PC-9 (cell line): ENCODE results near the gene BMS1. TPM values are rescaled to one million over a fixed set of nuclear protein-coding genes. Genes with fewer than 3 reads are reported as not detected.
"Not testable (repeated sequence)": the region's sequence is repeated elsewhere in the genome, so short reads cannot be mapped to it uniquely, and the experiment has no call there.

Source experiments
- BruUV-seq: library from RNA; stranded (reverse); fragments of 400-500 nt; replicated peaks from 2 replicates; lab custom pipeline; 2021; lab: Mats Ljungman, UMichigan
- CTCF ChIA-PET: fragments of 300-600 bp; sonication (Branson Sonifier 250); formaldehyde crosslinking; loops from one replicate; lab custom pipeline; 2022; ENCODE audit warnings: antibody characterized with exemption; lab: Charles Lee
- POLR2A ChIA-PET: fragments of 300-600 bp; sonication (Branson Sonifier 250); formaldehyde crosslinking; loops from one replicate; lab custom pipeline; 2022; ENCODE audit warnings: antibody characterized with exemption; ENCODE audit not compliant: unreplicated experiment; lab: Charles Lee
- DNase-seq, 2 experiments: peaks; one replicate each; pipeline versions ENCODE4 v3.0.0 to v3.0.0-alpha.2; 2015 to 2022; ENCODE audit warnings: mixed read lengths in 1 of 2
- H2AFZ ChIP-seq: fragments of 200-600 bp; sonication (generic); 2 replicates; pipeline ENCODE4 v1.8.1; 2017; ENCODE audit warnings: antibody characterized with exemption
- H3F3A ChIP-seq: fragments of 200-600 bp; sonication (generic); 2 replicates; pipeline ENCODE4 v1.8.1; 2017; ENCODE audit warnings: antibody characterized with exemption, mild to moderate bottlenecking, low read depth; ENCODE audit not compliant: insufficient read depth
- H3K27ac ChIP-seq: fragments of 200-600 bp; sonication (generic); 2 replicates; pipeline ENCODE4 v1.6.1; 2016; ENCODE audit warnings: mixed run types
- H3K27me3 ChIP-seq: fragments of 200-600 bp; sonication (generic); 2 replicates; pipeline ENCODE4 v1.6.1; 2016; ENCODE audit warnings: low read depth, mixed run types; ENCODE audit not compliant: insufficient read depth
- H3K36me3 ChIP-seq: fragments of 200-600 bp; sonication (generic); 2 replicates; pipeline ENCODE4 v1.6.1; 2016; ENCODE audit warnings: low read depth, mixed run types
- H3K4me1 ChIP-seq: fragments of 200-600 bp; sonication (generic); replicated peaks from 2 replicates; pipeline ENCODE4 v1.6.1; 2016; ENCODE audit warnings: mixed run types; ENCODE audit not compliant: insufficient read depth
- H3K4me2 ChIP-seq: fragments of 200-600 bp; sonication (generic); 2 replicates; pipeline ENCODE4 v1.6.1; 2017; ENCODE audit warnings: mixed run types
- H3K4me3 ChIP-seq: fragments of 200-600 bp; sonication (generic); 2 replicates; pipeline ENCODE4 v1.6.1; 2016; ENCODE audit warnings: mixed run types
- H3K79me2 ChIP-seq: fragments of 200-600 bp; sonication (generic); 2 replicates; pipeline ENCODE4 v1.6.1; 2017; ENCODE audit warnings: low read depth, mixed run types
- H3K9me2 ChIP-seq: fragments of 200-600 bp; sonication (generic); 2 replicates; pipeline ENCODE4 v1.8.1; 2017; ENCODE audit warnings: mild to moderate bottlenecking; ENCODE audit not compliant: insufficient read depth
- H3K9me3 ChIP-seq: fragments of 200-600 bp; sonication (generic); 2 replicates; pipeline ENCODE4 v1.8.1; 2016; ENCODE audit warnings: low read depth; ENCODE audit not compliant: insufficient read depth
- H4K20me1 ChIP-seq: fragments of 200-600 bp; sonication (generic); 2 replicates; pipeline ENCODE4 v1.8.1; 2017; ENCODE audit not compliant: insufficient read depth
- EZH2 ChIP-seq: fragments of 200-600 bp; sonication (generic); IDR thresholded peaks from 2 replicates; pipeline ENCODE4 v1.8.0; 2017; ENCODE audit warnings: antibody characterized with exemption, low read depth
- intact Hi-C: fragments of 100-400 bp; cut with micrococcal nuclease; formaldehyde crosslinking; loops from one replicate; pipeline ENCODE4 v1.10.0; 2022; ENCODE audit not compliant: unreplicated experiment
- total RNA-seq: library from RNA; stranded (reverse); gene quantifications from 2 replicates; pipeline ENCODE4 v1.2.3, GENCODE V29; 2021
- TF ChIP-seq, protein P1 (sequence below): fragments of 200-600 bp; sonication (generic); conservative IDR thresholded peaks from 2 replicates; pipeline ENCODE4 v1.6.1; 2017; ENCODE audit warnings: mixed run types, antibody characterized with exemption, mild to moderate bottlenecking, moderate library complexity

The BMS1 gene
- total RNA-seq, 1 experiment from 2014 or later: 20.0 TPM

GRCh38 chr10:42830237-42830636, 47.6 kb downstream of the BMS1 start:
- Histone ChIP-seq H3K9me3 (no peaks in the 10 kb centered on the region), H3K9me2 (no peaks in the 10 kb centered on the region), H3K27me3 (no peaks in the 10 kb centered on the region), H3K27ac (no peak overlapping the region), H3K36me3 (peaks cover 15% of the 10 kb centered on the region; the same call in 1 of the 2 replicates), H3K4me2 (no peak overlapping the region), H2AFZ (no peak overlapping the region), H3K4me1 (no peaks in the 10 kb centered on the region), H3K4me3 (no peak overlapping the region), H4K20me1 (peaks cover 24% of the 10 kb centered on the region), H3K79me2 (0 out of 2 replicates have a peak, but pooled peaks cover 3% of the 10 kb centered on the region), H3F3A (no peaks in the 10 kb centered on the region)
- BruUV-seq: no TSS peak
- DNase-seq: no peak
- TF ChIP-seq, protein P1, sequence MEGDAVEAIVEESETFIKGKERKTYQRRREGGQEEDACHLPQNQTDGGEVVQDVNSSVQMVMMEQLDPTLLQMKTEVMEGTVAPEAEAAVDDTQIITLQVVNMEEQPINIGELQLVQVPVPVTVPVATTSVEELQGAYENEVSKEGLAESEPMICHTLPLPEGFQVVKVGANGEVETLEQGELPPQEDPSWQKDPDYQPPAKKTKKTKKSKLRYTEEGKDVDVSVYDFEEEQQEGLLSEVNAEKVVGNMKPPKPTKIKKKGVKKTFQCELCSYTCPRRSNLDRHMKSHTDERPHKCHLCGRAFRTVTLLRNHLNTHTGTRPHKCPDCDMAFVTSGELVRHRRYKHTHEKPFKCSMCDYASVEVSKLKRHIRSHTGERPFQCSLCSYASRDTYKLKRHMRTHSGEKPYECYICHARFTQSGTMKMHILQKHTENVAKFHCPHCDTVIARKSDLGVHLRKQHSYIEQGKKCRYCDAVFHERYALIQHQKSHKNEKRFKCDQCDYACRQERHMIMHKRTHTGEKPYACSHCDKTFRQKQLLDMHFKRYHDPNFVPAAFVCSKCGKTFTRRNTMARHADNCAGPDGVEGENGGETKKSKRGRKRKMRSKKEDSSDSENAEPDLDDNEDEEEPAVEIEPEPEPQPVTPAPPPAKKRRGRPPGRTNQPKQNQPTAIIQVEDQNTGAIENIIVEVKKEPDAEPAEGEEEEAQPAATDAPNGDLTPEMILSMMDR: no peak
- no peak for TF ChIP-seq EZH2
- ChIA-PET CTCF (no interaction called here), POLR2A (no interaction called here)
- intact Hi-C loops: no loop called here

- Histone ChIP-seq H3K4me1 (no peaks in the 10 kb centered on the region), H3K36me3 (0 out of 2 replicates have a peak, but pooled peaks cover 5% of the 10 kb centered on the region), H3K27me3 (no peaks in the 10 kb centered on the region), H4K20me1 (no peaks in the 10 kb centered on the region; the same call in 1 of the 2 replicates), H2AFZ (no peak overlapping the region), H3K9me2 (no peaks in the 10 kb centered on the region), H3K79me2 (no peaks in the 10 kb centered on the region), H3F3A (no peaks in the 10 kb centered on the region), H3K4me3 (no peak overlapping the region), H3K9me3 (no peaks in the 10 kb centered on the region), H3K4me2 (no peak overlapping the region), H3K27ac (no peak overlapping the region)
- intact Hi-C loops: no loop called here
- ChIA-PET POLR2A (no interaction called here), CTCF (no interaction called here)
- no peak for DNase-seq
- no TSS peak for BruUV-seq
- TF ChIP-seq, protein P1: no peak
- no peak for TF ChIP-seq EZH2
Measured at GRCh38 chr10:42836096-42836495, 53.5 kb downstream of the BMS1 start.

DNA sequence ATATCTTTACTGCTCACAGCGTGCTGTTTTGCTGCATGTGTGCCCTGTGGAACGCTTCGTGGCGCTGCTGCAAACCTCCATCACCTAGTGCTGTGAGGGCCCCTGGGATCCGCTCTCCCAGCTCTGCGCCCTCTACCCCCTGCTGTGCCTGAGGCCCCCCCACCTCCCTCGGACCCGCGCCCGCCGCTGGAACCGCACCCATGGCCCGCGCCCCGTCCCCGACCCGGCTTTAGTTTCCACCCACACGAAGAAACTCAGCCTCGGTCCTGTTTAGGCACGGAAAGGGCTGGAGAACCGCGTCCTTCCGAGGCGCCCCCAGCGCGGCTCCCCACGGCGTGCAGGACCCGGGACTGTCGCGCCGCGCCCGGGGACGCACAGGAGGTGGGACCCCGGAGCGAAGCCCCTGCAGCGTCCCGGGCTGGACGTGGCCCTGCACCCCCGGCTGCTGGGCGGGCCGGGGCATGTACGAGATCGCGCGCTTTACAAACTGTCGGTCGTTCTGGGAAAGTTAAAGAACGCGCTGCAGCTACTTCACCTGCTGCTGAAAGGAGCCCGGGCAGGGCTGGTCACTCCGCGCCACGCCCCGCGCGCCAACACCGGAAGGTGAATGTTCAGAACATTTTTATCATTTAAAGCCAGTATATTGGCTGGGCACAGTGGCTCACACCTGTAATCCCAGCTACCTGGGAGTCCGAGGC, 54.3 kb downstream of the BMS1 start:
- Histone ChIP-seq H3K27ac (no peak overlapping the region), H3K4me1 (no peaks in the 10 kb centered on the region), H3K36me3 (0 out of 2 replicates have a peak, but pooled peaks cover 2% of the 10 kb centered on the region), H2AFZ (no peak overlapping the region), H3K4me2 (no peak overlapping the region), H4K20me1 (no peaks in the 10 kb centered on the region; the same call in 1 of the 2 replicates), H3K79me2 (no peaks in the 10 kb centered on the region), H3F3A (no peaks in the 10 kb centered on the region), H3K9me2 (no peaks in the 10 kb centered on the region), H3K9me3 (no peaks in the 10 kb centered on the region), H3K27me3 (no peaks in the 10 kb centered on the region), H3K4me3 (no peak overlapping the region)
- TF ChIP-seq, protein P1: no peak
- no peak for TF ChIP-seq EZH2
- ChIA-PET POLR2A (no interaction called here), CTCF (no interaction called here)
- no TSS peak for BruUV-seq
- DNase-seq: no peak
- intact Hi-C loops: no loop called here

DNA sequence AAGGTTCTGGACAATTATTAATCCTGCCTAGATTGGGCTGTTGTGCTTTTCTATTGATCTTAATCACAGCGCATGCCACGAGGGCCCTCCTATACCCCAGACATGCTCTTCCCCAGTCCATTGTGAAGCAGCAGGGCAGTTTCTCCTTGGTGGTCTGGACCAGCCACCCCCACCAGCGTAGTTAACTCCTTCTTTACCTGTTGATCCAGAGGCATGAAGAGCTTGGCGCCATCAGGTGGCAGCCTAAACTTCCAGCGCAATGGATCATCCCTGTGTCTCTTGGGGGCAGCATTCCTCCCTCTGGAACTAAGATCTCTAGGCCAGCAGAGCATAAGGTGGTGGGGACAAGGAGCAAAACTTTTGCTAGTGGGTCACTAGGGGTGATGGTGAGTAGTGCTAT, 62.2 kb downstream of the BMS1 start:
- H3K4me2 ChIP-seq, H3F3A ChIP-seq, H3K79me2 ChIP-seq, H3K27me3 ChIP-seq, intact Hi-C loops, H3K9me3 ChIP-seq, DNase-seq, H3K9me2 ChIP-seq, BruUV-seq, CTCF ChIA-PET, H3K27ac ChIP-seq, H2AFZ ChIP-seq, H3K36me3 ChIP-seq, H3K4me3 ChIP-seq, H3K4me1 ChIP-seq, H4K20me1 ChIP-seq, POLR2A ChIA-PET: not testable (repeated sequence)

DNA sequence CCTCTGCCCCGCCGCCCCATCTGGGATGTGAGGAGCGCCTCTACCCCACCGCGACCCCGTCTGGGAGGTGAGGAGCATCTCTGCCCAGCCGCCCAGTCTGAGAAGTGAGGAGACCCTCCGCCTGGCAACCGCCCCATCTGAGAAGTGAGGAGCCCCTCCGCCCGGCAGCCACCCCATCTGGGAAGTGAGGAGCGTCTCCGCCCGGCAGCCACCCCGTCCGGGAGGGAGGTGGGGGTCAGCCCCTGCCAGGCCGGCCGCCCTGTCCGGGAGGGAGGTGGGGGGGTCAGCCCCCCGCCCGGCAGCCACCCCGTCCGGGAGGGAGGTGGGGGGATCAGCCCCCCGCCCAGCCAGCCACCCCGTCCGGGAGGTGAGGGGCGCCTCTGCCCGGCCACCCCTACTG, 64.7 kb downstream of the BMS1 start:
- H3K79me2 ChIP-seq, H4K20me1 ChIP-seq, H3K27ac ChIP-seq, H3K4me2 ChIP-seq, intact Hi-C loops, BruUV-seq, H3F3A ChIP-seq, H3K4me3 ChIP-seq, H3K27me3 ChIP-seq, H3K9me3 ChIP-seq, POLR2A ChIA-PET, DNase-seq, H3K36me3 ChIP-seq, CTCF ChIA-PET, H2AFZ ChIP-seq, H3K9me2 ChIP-seq: not testable (repeated sequence)
- H3K4me1 ChIP-seq: peaks cover 12% of the 10 kb centered on the region
